Eye (tissue), 1 donor: ENCODE measurements around the gene OR10G6.
"Not testable (repeated sequence)": the region's sequence is repeated elsewhere in the genome, so short reads cannot be mapped to it uniquely, and the experiment has no call there.

ENCODE experiments used
- DNase-seq: peaks from one replicate; pipeline ENCODE4 v3.0.0-alpha.2; 2015

The OR10G6 gene

GRCh38 chr11:123995119-123995518 is at the start of gene OR10G6:
OR10G6 (minus strand) TSS chr11:123995161; CDS start chr11:123995161, 0 bp downstream.
- no peak for DNase-seq

GRCh38 chr11:124043420-124043819 is 48.5 kb upstream of the OR10G6 start:
- no peak for DNase-seq

GRCh38 chr11:124041254-124041653 is 46.3 kb upstream of the OR10G6 start, which contains the start of gene OR10G7:
OR10G7 (minus strand) TSS chr11:124041325; CDS start chr11:124039001, 2,324 bp downstream.
- DNase-seq, result no peak

- no peak for DNase-seq
Observed at GRCh38 chr11:124039557-124039956, 44.6 kb upstream of the OR10G6 start.

GRCh38 chr11:124036666-124037065 is 41.7 kb upstream of the OR10G6 start:
- no peak for DNase-seq

GRCh38 chr11:124026498-124026897 is 31.5 kb upstream of the OR10G6 start, which contains the start of gene OR10G8:
OR10G8 (plus strand) TSS chr11:124026798; CDS start chr11:124029623, 2,825 bp downstream.
- no peak for DNase-seq

GRCh38 chr11:124015837-124016236 is 20.9 kb upstream of the OR10G6 start:
- not testable (repeated sequence) for DNase-seq

GRCh38 chr11:124012697-124013096 is 17.7 kb upstream of the OR10G6 start, which contains the start of gene OR10G4:
OR10G4 (plus strand) TSS chr11:124012997; CDS start chr11:124015575, 2,578 bp downstream.
- DNase-seq, result no peak

- no peak for DNase-seq
Observed at GRCh38 chr11:123979311-123979710, 15.7 kb downstream of the OR10G6 start.

- no peak for DNase-seq
Observed at GRCh38 chr11:123977731-123978347, 17.1 kb downstream of the OR10G6 start, which contains the start of gene OR10S1. OR10S1 (minus strand) TSS chr11:123977781; CDS start chr11:123977664, 117 bp downstream.

- no peak for DNase-seq
Observed at GRCh38 chr11:123976770-123977560, 18.0 kb downstream of the OR10G6 start.

- no peak for DNase-seq
Observed at GRCh38 chr11:123973816-123974215, 21.1 kb downstream of the OR10G6 start.

- no peak for DNase-seq
Observed at GRCh38 chr11:123956752-123957151, 38.2 kb downstream of the OR10G6 start.

GRCh38 chr11:123945132-123945531 is 49.8 kb downstream of the OR10G6 start:
- DNase-seq, result no peak
